Muscle of leg (tissue), 11 donors: Measurements from ENCODE around the gene KLHL30. TPM values are rescaled to one million over a fixed set of nuclear protein-coding genes. Genes with fewer than 3 reads are reported as not detected.
"Not testable (repeated sequence)": the region's sequence is repeated elsewhere in the genome, so short reads cannot be mapped to it uniquely, and the experiment has no call there.

ENCODE experiments used
- DNase-seq: peaks from one replicate; pipeline ENCODE4 v3.0.0; 2013
- H3K27ac ChIP-seq: one replicate; pipeline ENCODE4 v1.5.1; 2013; ENCODE audit warnings: mild to moderate bottlenecking, low read length, control low read depth
- H3K27me3 ChIP-seq: one replicate; pipeline ENCODE4 v1.6.1; 2013; ENCODE audit warnings: low read length; ENCODE audit not compliant: control insufficient read depth, insufficient read depth
- H3K36me3 ChIP-seq: one replicate; pipeline ENCODE4 v1.6.1; 2013; ENCODE audit warnings: low read length; ENCODE audit not compliant: control insufficient read depth, insufficient read depth
- H3K4me1 ChIP-seq: one replicate; pipeline ENCODE4 v1.6.1; 2013; ENCODE audit warnings: low read length; ENCODE audit not compliant: control insufficient read depth, insufficient read depth
- H3K4me3 ChIP-seq: one replicate; pipeline ENCODE4 v1.5.1; 2013; ENCODE audit warnings: low read length, control low read depth
- H3K9me3 ChIP-seq: replicated peaks from 2 replicates; pipeline ENCODE4 v1.6.1; 2013; ENCODE audit warnings: low read depth, low read length; ENCODE audit not compliant: control insufficient read depth
- WGBS: methylation state at CpG from one replicate; pipeline ENCODE4 v1.1.5; 2013; ENCODE audit warnings: missing lambda C conversion rate; ENCODE audit not compliant: insufficient coverage; 5-methylcytosine and 5-hydroxymethylcytosine counted together
- polyA plus RNA-seq, 8 donors: library from polyadenylated mRNA; unstranded; fragments of 120-200 nt; gene quantifications; one replicate each; pipeline versions ENCODE4 v1.2.1 to v1.2.3, GENCODE V29; 2013; ENCODE audit warnings: inconsistent platforms in 1 of 8, low replicate concordance in 1 of 8; ENCODE audit not compliant: insufficient read length in 8 of 8, insufficient read depth in 1 of 8
- total RNA-seq: library from RNA; stranded (reverse); fragments of 120-200 nt; gene quantifications from one replicate; pipeline ENCODE4 v1.2.4, GENCODE V29; 2013

Gene KLHL30
- total and polyA plus RNA-seq, 9 donors = 9.9 to 18.4 (median 13.9) TPM

DNA sequence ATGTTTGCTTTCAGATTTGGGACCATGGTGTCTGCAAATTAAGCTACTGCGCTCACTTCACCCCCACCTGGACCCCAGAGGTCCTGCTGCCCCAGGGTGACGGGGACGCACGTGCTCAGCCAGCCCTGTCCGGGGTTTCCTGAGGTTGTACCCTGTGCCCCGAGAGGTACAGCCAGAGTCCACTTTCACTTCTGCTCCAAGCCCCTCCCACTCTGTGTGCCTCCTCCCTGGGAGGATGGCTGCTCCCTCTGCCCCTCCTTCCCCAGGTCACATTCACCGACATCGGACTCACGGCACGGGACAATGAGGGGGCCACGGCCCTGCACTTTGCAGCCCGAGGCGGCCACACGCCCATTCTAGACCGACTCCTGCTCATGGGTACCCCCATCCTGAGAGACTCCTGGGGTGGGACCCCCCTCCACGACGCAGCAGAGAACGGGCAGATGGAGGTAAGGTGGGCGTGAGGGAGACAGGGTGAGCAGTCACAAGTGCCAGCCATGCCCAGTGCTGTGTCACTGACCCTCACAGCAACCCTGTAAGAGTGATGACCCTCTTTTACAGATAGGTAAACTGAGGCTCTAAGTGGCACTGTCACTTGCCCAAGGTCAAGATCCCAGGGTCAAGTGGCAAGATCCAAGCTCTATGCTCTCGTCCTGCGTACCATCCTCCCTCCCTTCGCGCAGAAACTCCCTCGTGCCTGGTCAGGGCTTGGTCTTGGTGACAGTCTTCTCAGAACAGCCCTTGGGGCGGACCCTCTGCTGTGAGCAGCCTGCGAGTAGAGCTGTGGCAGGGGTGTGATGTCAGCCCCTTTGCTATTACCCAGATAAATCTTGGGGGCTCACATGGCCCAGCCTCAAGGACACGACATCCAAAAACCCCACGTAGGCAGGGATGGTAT lies 30.7 kb upstream of the KLHL30 start:
- Histone ChIP-seq H3K9me3 (no peaks in the 10 kb centered on the region), H3K27me3 (no peaks in the 10 kb centered on the region), H3K4me3 (no peak overlapping the region), H3K27ac (no peak overlapping the region), H3K36me3 (no peaks in the 10 kb centered on the region), H3K4me1 (peaks cover 22% of the 10 kb centered on the region)
- WGBS = 80% methylated on average over 26 of the region's 28 CpGs
- DNase-seq = no peak

DNA sequence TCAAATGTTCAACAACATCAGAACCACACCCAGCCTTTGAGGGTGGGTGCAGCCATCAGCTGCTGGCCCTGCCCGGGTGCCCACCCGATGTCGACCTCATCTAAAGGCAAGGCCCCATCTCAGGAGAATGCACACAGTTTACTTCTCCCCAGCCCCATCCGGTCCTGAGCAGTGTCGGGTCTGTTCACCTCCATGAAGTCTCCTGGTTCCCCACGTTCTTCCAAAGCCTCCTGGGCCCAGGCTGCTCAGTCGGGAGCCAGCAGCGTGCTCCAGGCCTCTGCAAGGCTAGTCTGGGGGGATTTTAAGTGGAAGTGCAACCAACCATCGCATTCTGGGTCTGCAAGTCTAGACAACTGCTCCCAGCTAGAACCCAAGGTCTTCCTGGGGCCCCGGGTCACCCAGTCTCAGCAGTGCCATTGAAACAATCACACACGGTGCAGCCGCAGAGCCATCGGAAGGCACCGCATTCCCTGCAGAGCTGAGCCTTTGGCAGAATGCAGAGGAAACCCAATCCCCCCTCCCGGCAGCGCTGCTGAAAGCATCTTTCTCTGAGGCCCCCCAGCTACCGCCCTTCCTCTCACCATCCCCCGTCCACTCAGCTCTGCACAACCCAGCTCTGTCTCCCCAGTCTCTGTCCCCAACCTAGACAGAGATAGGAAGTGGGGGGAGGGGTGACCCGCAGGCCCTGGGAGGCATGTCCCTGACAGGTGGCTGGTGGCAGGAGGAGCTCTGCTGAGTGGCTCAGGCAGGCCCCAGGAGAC lies 29.9 kb upstream of the KLHL30 start:
- peak; percentile 43 for DNase-seq
- 26% methylated on average over 11 of the region's 19 CpGs for WGBS
- Histone ChIP-seq H3K4me1 (peaks cover 22% of the 10 kb centered on the region), H3K36me3 (no peaks in the 10 kb centered on the region), H3K4me3 (no peak overlapping the region), H3K27ac (no peak overlapping the region), H3K9me3 (no peaks in the 10 kb centered on the region), H3K27me3 (no peaks in the 10 kb centered on the region)

GRCh38 chr2:238113611-238114010 lies 24.9 kb upstream of the KLHL30 start:
- 62% methylated on average over 13 of the region's 13 CpGs for WGBS
- Histone ChIP-seq H3K27ac (no peak overlapping the region), H3K9me3 (no peaks in the 10 kb centered on the region), H3K36me3 (no peaks in the 10 kb centered on the region), H3K4me1 (peaks cover 9% of the 10 kb centered on the region), H3K27me3 (no peaks in the 10 kb centered on the region), H3K4me3 (no peak overlapping the region)
- no peak for DNase-seq

DNA sequence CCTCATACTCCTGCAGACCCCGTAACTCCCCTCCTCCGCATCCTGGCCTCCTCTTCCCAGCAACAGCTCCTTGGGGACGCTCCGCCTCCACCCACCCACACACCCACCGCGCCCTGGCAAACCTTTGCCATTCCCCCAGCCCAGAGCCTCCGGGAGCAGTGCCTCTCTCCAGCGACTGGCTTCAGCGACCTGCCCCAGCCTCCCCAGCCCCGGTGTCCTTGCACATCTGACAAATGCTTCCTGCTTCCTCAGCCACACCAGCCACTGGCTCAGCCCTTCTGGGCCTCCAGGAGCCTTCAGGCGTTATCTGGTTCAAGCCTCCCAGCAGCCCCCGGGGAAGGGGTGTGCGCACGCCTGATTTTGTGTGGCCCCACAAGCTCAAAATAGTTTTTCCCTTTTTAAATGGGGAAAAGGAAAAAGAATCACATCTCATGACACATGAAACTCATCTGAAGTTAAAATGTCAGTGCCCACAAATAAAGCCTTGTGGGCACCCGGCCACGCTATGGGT lies 24.1 kb upstream of the KLHL30 start:
- Histone ChIP-seq H3K9me3 (no peaks in the 10 kb centered on the region), H3K4me1 (peaks cover under 1% of the 10 kb centered on the region), H3K27ac (no peak overlapping the region), H3K36me3 (no peaks in the 10 kb centered on the region), H3K4me3 (no peak overlapping the region), H3K27me3 (no peaks in the 10 kb centered on the region)
- 67% methylated on average over 12 of the region's 16 CpGs for WGBS
- DNase-seq = no peak

DNA sequence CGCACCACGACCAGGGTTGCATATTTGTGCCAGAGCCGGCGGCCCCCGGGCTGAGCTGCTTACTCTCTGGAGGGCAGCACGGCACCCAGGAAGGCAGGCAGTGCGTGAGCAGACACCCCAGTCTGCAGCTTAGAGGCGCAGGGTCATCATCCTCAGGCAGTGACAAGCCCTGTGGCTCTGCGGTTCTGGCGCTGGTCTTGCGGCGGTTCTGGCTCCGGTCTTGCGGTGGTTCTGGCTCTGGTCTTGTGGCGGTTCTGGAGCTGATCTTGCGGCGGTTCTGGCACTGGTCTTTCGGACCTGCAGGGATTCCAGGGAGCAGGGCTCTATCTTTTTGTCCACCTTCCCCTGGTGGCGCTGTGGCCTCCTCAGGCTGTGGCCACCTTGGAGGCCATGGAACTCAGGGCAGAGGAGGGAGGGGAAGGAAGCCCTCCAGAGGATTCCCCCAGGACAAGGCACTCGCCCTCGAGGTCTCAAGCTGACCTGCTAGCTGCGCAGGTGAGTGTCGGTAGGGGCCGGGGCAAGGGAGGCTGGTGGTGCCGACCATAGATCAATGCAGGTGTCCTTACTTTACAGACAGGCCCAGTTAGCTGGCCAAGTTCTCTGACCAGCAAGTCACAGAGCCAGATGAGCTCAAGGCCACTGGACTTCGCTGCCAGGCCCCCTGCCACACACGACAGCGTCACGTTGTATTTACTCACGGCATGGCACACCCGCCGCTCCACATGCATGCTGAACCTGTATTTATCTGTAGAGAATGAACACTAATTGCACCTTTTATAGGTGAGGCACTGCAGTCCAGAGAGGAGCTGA lies 23.4 kb upstream of the KLHL30 start:
- H3K9me3 ChIP-seq = no peaks in the 10 kb centered on the region
- DNase-seq = no peak
- H3K4me1 ChIP-seq = peaks cover 5% of the 10 kb centered on the region
- H3K27me3 ChIP-seq = peaks cover 5% of the 10 kb centered on the region
- H3K4me3 ChIP-seq = no peak overlapping the region
- H3K36me3 ChIP-seq = no peaks in the 10 kb centered on the region
- no peak overlapping the region for H3K27ac ChIP-seq
- WGBS = 83% methylated on average over 25 of the region's 32 CpGs

DNA sequence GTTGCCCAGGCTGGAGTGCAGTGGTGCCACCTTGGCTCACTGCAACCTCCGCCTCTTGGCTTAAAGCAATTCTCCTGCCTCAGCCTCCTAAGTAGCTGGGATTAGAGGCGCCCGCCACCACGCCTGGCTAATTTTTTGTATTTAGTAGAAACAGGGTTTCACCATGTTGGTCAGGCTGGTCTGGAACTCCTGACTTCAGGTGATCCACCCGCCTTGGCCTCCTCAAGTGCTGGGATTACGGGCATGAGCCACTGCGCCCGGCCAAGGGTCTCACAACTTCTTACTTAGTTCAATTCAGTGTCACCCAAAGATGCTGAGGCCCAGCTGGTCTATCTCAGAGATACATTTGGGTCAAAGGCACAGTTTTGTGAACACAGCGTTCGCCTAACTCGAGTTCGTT lies 22.8 kb upstream of the KLHL30 start:
- whole genome bisulfite sequencing = 91% methylated on average over 5 of the region's 12 CpGs
- H3K27me3 ChIP-seq, H3K27ac ChIP-seq, H3K9me3 ChIP-seq, H3K4me3 ChIP-seq, H3K36me3 ChIP-seq, DNase-seq: not testable (repeated sequence)
- H3K4me1 ChIP-seq = peaks cover 12% of the 10 kb centered on the region

- no peak overlapping the region for H3K4me3 ChIP-seq
- H3K4me1 ChIP-seq = peaks cover 14% of the 10 kb centered on the region
- no peaks in the 10 kb centered on the region for H3K9me3 ChIP-seq
- DNase-seq = no peak
- H3K27ac ChIP-seq = no peak overlapping the region
- H3K36me3 ChIP-seq = no peaks in the 10 kb centered on the region
- 85% methylated on average over 21 of the region's 21 CpGs for WGBS
- H3K27me3 ChIP-seq = peaks cover 5% of the 10 kb centered on the region
Measured at GRCh38 chr2:238116298-238117198, 21.9 kb upstream of the KLHL30 start.

DNA sequence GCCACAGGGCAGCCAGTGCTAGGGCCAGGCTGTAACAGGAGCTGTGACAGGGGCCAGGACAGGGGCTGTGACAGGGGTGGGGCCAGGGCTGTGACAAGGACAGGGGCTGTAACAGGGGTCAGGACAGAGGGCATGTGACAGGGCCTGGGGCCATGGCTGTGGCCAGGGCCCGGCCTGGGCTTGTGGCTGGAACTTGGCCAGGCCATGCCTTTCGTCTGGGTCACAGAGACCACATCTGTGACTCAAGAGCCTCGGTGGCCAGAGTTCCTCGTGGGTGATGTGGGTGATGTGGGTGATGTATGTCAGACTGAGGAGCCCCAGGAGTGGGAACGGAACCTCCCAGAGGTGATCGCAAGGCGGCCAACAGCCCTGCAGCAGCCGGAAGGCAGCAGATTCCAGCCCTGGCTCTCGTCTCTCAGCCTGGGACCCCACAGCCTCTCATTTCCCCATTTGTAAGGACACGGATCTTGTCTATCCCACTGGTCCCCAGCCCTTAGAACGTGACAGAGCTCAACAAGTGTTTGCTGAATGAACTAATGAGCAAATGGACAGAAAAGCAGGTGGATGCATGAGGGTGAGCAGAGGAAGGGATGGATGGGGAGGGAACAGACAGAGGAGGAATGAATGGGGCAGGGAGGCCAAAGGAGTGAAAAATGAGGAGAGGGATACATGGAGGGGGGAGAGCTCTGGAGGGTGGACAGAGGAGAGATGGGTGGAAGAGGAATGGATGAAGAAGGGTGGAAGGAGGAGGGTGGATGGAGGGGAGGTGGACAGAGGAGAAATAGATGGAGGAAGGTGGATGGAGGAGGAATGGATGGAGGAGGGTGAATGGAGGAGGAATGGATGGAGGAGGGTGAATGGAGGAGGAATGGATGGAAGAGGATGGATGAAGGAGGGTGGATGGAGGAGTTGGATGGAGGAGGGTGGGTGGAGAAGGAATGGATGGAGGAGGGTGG lies 21.0 kb upstream of the KLHL30 start:
- Histone ChIP-seq H3K27ac (no peak overlapping the region), H3K9me3 (no peaks in the 10 kb centered on the region), H3K4me1 (peaks cover 14% of the 10 kb centered on the region), H3K36me3 (no peaks in the 10 kb centered on the region), H3K4me3 (no peak overlapping the region), H3K27me3 (peaks cover 5% of the 10 kb centered on the region)
- no peak for DNase-seq
- 71% methylated on average over 10 of the region's 11 CpGs for WGBS
